Measurements from ENCODE around the gene DYNC2H1.

GRCh38 chr11:103420593-103420992, 311.4 kb downstream of the DYNC2H1 start:
- no peak for TF ChIP-seq TARDBP (IDR thresholded peaks at IDR 0.05)
- TF ChIP-seq BHLHE40 (IDR thresholded peaks at IDR 0.05; ENCODE audit: borderline replicate concordance) = no peak
- TF ChIP-seq FOXA1 (IDR thresholded peaks at IDR 0.05) = no peak
- TF ChIP-seq, protein P1, sequence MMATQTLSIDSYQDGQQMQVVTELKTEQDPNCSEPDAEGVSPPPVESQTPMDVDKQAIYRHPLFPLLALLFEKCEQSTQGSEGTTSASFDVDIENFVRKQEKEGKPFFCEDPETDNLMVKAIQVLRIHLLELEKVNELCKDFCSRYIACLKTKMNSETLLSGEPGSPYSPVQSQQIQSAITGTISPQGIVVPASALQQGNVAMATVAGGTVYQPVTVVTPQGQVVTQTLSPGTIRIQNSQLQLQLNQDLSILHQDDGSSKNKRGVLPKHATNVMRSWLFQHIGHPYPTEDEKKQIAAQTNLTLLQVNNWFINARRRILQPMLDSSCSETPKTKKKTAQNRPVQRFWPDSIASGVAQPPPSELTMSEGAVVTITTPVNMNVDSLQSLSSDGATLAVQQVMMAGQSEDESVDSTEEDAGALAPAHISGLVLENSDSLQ (IDR thresholded peaks at IDR 0.05) = no peak
- TF ChIP-seq FOXM1 (IDR thresholded peaks at IDR 0.05; ENCODE audit: borderline replicate concordance) = no peak
- TF ChIP-seq SUZ12 (IDR thresholded peaks at IDR 0.05) = no peak
- no peak for TF ChIP-seq ZNF384 (IDR thresholded peaks at IDR 0.05)
- no peak for TF ChIP-seq ELF4 (IDR thresholded peaks at IDR 0.05)
- no peak for TF ChIP-seq SP1 (IDR thresholded peaks at IDR 0.05)
- TF ChIP-seq FOXK2 (IDR thresholded peaks at IDR 0.05) = no peak
- no peak for TF ChIP-seq CTBP1 (IDR thresholded peaks at IDR 0.05; ENCODE audit: borderline replicate concordance)

Measured in HEK293T (cell line).